HepG2 (cell line): ENCODE results near the gene HEXD. TPM values are rescaled to one million over a fixed set of nuclear protein-coding genes. Genes with fewer than 3 reads are reported as not detected.

Experiments used
- ATAC-seq: fragments of 200-7000 bp; cut with Tn5 transposase; 3 replicates; pipeline ENCODE4 v1.9.1; 2020; ENCODE audit warnings: mild to moderate bottlenecking, moderate library complexity
- BruUV-seq: library from RNA; stranded (reverse); fragments of 400-500 nt; replicated peaks from 2 replicates; lab custom pipeline; 2021; lab: Mats Ljungman, UMichigan
- CTCF ChIA-PET: fragments of 300-600 bp; formaldehyde crosslinking; extraction: SDS; loops from one replicate; lab custom pipeline; 2021; ENCODE audit warnings: low total read pairs, inconsistent platforms, low intra/inter-chr PET ratio; lab: Yijun Ruan, JAX
- POLR2A ChIA-PET: fragments of 350-600 bp; sonication (Branson Sonifier 250); formaldehyde crosslinking; loops from one replicate; lab custom pipeline; 2020; ENCODE audit warnings: antibody characterized with exemption, inconsistent platforms; lab: Yijun Ruan, JAX
- DNase-seq: peaks from one replicate; pipeline ENCODE4 v3.0.0-alpha.2; 2015; ENCODE audit warnings: low spot score
- FAIRE-seq: peaks from 3 replicates; lab custom pipeline; 2011; peaks lifted over from hg19 to GRCh38; lab: Jason Lieb, UNC
- H2AFZ ChIP-seq: one replicate; pipeline ENCODE4 v1.6.1; 2011; ENCODE audit warnings: low read length, inconsistent platforms
- H3K27ac ChIP-seq: fragments of 300-600 bp; 3 replicates; pipeline ENCODE4 v1.8.0; 2011; ENCODE audit warnings: mixed run types, mild to moderate bottlenecking, mixed read lengths, low read length, inconsistent platforms; ENCODE audit not compliant: insufficient read depth; ENCODE audit errors: extremely low read length
- H3K27me3 ChIP-seq, 2 experiments: fragments of 200-600 bp in 1 of 2; 2 replicates in 1 of 2; 3 replicates in 1 of 2; pipeline versions ENCODE4 v1.6.0 to v1.8.0; 2011; ENCODE audit warnings: low read length in 2 of 2, mild to moderate bottlenecking in 2 of 2, moderate library complexity in 2 of 2, inconsistent platforms in 1 of 2; ENCODE audit not compliant: insufficient read depth in 2 of 2, control insufficient read depth in 1 of 2
- H3K36me3 ChIP-seq, 2 experiments: fragments of 200-600 bp in 1 of 2; replicated peaks in 1 of 2; 2 replicates in 1 of 2; 3 replicates in 1 of 2; pipeline versions ENCODE4 v1.5.1 to v1.8.0; 2011; ENCODE audit warnings: low read length in 2 of 2, inconsistent platforms in 1 of 2; ENCODE audit not compliant: insufficient read depth in 2 of 2, control insufficient read depth in 1 of 2
- H3K4me1 ChIP-seq: 2 replicates; pipeline ENCODE4 v1.5.1; 2012; ENCODE audit warnings: low read length, inconsistent platforms; ENCODE audit not compliant: insufficient read depth
- H3K4me2 ChIP-seq: 2 replicates; pipeline ENCODE4 v1.6.0; 2011; ENCODE audit warnings: low read depth, low read length, inconsistent platforms
- H3K4me3 ChIP-seq, 3 experiments: fragments of 200-600 bp in 1 of 3; sonication (generic), shearing (Covaris generic) in 1 of 3; replicated peaks in 1 of 3; 2 replicates each; pipeline ENCODE4 v1.5.1; 2011 to 2016; ENCODE audit warnings: low read length in 3 of 3, inconsistent platforms in 2 of 3, low read depth in 2 of 3, mild to moderate bottlenecking in 2 of 3, control low read depth in 1 of 3, mixed read lengths in 1 of 3; ENCODE audit not compliant: insufficient read depth in 1 of 3
- H3K79me2 ChIP-seq: one replicate; pipeline ENCODE4 v1.6.1; 2011; ENCODE audit warnings: low read length, inconsistent platforms; ENCODE audit not compliant: insufficient read depth
- H3K9ac ChIP-seq: 2 replicates; pipeline ENCODE4 v1.6.0; 2011; ENCODE audit warnings: mild to moderate bottlenecking, low read depth, low read length, inconsistent platforms; ENCODE audit not compliant: insufficient read depth
- H3K9me3 ChIP-seq: 2 replicates; pipeline ENCODE4 v1.5.1; 2012; ENCODE audit warnings: mild to moderate bottlenecking, low read length
- H4K20me1 ChIP-seq: 2 replicates; pipeline ENCODE4 v1.6.0; 2011; ENCODE audit warnings: inconsistent platforms, mild to moderate bottlenecking, low read length, moderate library complexity; ENCODE audit not compliant: insufficient read depth
- ARID4A ChIP-seq: sonication (generic); formaldehyde crosslinking; IDR thresholded peaks from 2 replicates; pipeline ENCODE4 v1.5.0; 2020; ENCODE audit warnings: mild to moderate bottlenecking, missing genetic modification reagents, borderline replicate concordance
- GLMP ChIP-seq: sonication (generic); formaldehyde crosslinking; IDR thresholded peaks from 2 replicates; pipeline ENCODE4 v1.9.0; 2021; ENCODE audit warnings: missing genetic modification reagents, mild to moderate bottlenecking, borderline replicate concordance
- KLF12 ChIP-seq: sonication (generic); formaldehyde crosslinking; IDR thresholded peaks from 2 replicates; pipeline ENCODE4 v1.4.0; 2020; ENCODE audit warnings: missing genetic modification reagents, borderline replicate concordance
- ONECUT2 ChIP-seq: sonication (generic); formaldehyde crosslinking; IDR thresholded peaks from 2 replicates; pipeline ENCODE4 v1.4.0; 2020; ENCODE audit warnings: missing genetic modification reagents
- SAP130 ChIP-seq: IDR thresholded peaks from 2 replicates; pipeline ENCODE4 v1.6.1; 2016; ENCODE audit warnings: low read depth
- TEAD2 ChIP-seq: sonication (generic); formaldehyde crosslinking; IDR thresholded peaks from 2 replicates; pipeline ENCODE4 v1.9.0; 2021; ENCODE audit warnings: missing genetic modification reagents
- YEATS2 ChIP-seq: sonication (generic); formaldehyde crosslinking; IDR thresholded peaks from 2 replicates; pipeline ENCODE4 v1.4.0; 2020; ENCODE audit warnings: missing genetic modification reagents, borderline replicate concordance
- ZBTB40 ChIP-seq, 2 experiments: fragments of 450-650 bp in 1 of 2; sonication (generic) in 1 of 2; formaldehyde crosslinking in 1 of 2; IDR thresholded peaks; 2 replicates each; pipeline versions ENCODE4 v1.6.1 to v1.8.0; 2016 to 2022; ENCODE audit warnings: antibody characterized with exemption in 1 of 2, mild to moderate bottlenecking in 1 of 2, missing genetic modification reagents in 1 of 2
- ZNF431 ChIP-seq: sonication (generic); formaldehyde crosslinking; IDR thresholded peaks from 2 replicates; pipeline ENCODE4 v1.9.0; 2022; ENCODE audit warnings: missing genetic modification reagents, low read depth, mild to moderate bottlenecking, borderline replicate concordance
- WGBS: methylation state at CpG from one replicate; pipeline ENCODE4 v1.1.6; 2017; ENCODE audit warnings: low lambda C conversion rate; 5-methylcytosine and 5-hydroxymethylcytosine counted together
- in situ Hi-C: cut with HindIII; loops from 2 replicates; pipeline ENCODE4 v1.10.0; 2017; ENCODE audit warnings: low pct_unique_long_range_greater_than_20kb; ENCODE audit not compliant: extremely low pct_ligation_motif_present
- intact Hi-C: fragments of 100-400 bp; cut with micrococcal nuclease; formaldehyde crosslinking; loops from one replicate; pipeline ENCODE4 v1.10.0; 2022; ENCODE audit not compliant: unreplicated experiment
- polyA plus RNA-seq, 8 experiments: library from polyadenylated mRNA; depleted of rRNA in 3 of 8; stranded (reverse) in 7 of 8; unstranded in 1 of 8; fragments of >200 nt; fragmentation: Illumina TruSeq in 4 of 8; extraction: Trizol in 4 of 8; gene quantifications; 2 replicates each; pipeline versions ENCODE4 v1.2.1 to v1.2.3, GENCODE V29; 2011 to 2016; ENCODE audit warnings: low read depth in 4 of 8, missing spikeins in 1 of 8, mixed read lengths in 1 of 8; ENCODE audit not compliant: insufficient read depth in 1 of 8
- total RNA-seq, 5 experiments: library from RNA; depleted of rRNA; stranded (reverse); fragments of >200 nt; fragmentation: Illumina TruSeq; extraction: Trizol; gene quantifications; 2 replicates each; pipeline ENCODE4 v1.2.3, GENCODE V29; 2016; ENCODE audit warnings: low read depth in 1 of 5

The HEXD gene
- total and polyA plus RNA-seq, 2 of the 13 experiments (the other 11 are each of a cell fraction or from before 2014, with no cell fraction given): 22.3 to 41.8 TPM

DNA sequence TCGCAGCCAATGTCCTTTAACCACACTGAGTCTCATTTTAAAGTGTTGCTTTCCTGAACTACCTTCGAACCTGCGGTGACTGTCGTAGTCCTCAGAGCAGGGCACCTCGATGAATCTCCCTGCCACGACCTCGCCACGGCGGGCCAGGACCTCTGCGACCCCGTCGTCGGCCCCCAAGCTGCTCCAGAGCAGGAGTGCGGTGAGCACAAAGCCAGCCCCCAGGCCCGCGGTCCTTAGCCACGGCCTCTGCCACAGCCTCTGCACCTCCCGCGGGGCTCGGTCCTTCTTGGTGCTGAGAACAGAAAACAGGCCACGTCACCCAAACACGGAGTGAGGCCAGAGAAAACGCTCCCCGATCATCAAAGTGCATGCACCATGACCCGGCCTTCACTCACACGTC lies 2.8 kb upstream of the HEXD start:
- intact Hi-C loops: no loop called here
- TF ChIP-seq KLF12 (CRISPR knock-in tag) (no peak), SAP130 (CRISPR knock-in tag) (no peak), ONECUT2 (CRISPR knock-in tag) (no peak), ZNF431 (CRISPR knock-in tag) (no peak), GLMP (CRISPR knock-in tag) (no peak), ARID4A (CRISPR knock-in tag) (no peak), ZBTB40 (IDR thresholded peaks at IDR 0.05) (no peak), ZBTB40 (CRISPR knock-in tag; IDR thresholded peaks at IDR 0.05) (no peak), TEAD2 (CRISPR knock-in tag) (no peak), YEATS2 (CRISPR knock-in tag) (no peak)

More for the DNA sequence above, 2.8 kb upstream of the HEXD start:
- H3K36me3 ChIP-seq: peaks cover 2 to 17% of the 10 kb centered on the region in 2 experiments; a peak in 3 of 5 replicates
- ATAC-seq (no peak), DNase-seq (no peak), FAIRE-seq (no peak)
- in situ Hi-C loops: no loop called here
- H3K4me2 ChIP-seq: no peak overlapping the region
- no peak overlapping the region for H3K9ac ChIP-seq
- H3K4me1 ChIP-seq: peaks cover 38% of the 10 kb centered on the region
- no peak overlapping the region for H3K4me3 ChIP-seq
- no peaks in the 10 kb centered on the region; a peak in 1 of 5 replicates for H3K27me3 ChIP-seq
- H4K20me1 ChIP-seq: peaks cover 22% of the 10 kb centered on the region; the same call in 1 of the 2 replicates
- WGBS: 96% methylated on average over 26 of the region's 26 CpGs
- no peak overlapping the region for H2AFZ ChIP-seq
- ChIA-PET POLR2A (interaction anchor here (1.1 kb wide), 1 partner anchor 123 kb away, joined by 3 read pairs; no protein-coding TSS in a partner anchor), CTCF (interaction anchor here (5.0 kb wide), 1 partner anchor 62 kb away, joined by 41 read pairs; no protein-coding TSS in a partner anchor)
- peaks cover 8% of the 10 kb centered on the region for H3K79me2 ChIP-seq
- H3K9me3 ChIP-seq: no peaks in the 10 kb centered on the region
- no TSS peak for BruUV-seq
- no peak overlapping the region for H3K27ac ChIP-seq
